ENCODE results near the gene CNKSR1.

The CNKSR1 gene

GRCh38 chr1:26189331-26189730, 12.0 kb downstream of the CNKSR1 start:
- Histone ChIP-seq H3K9ac (ENCODE audit: insufficient read length, low read depth) (no peak overlapping the region), H3K27me3 (ENCODE audit: insufficient read depth, insufficient read length) (no peaks in the 10 kb centered on the region), H3K4me3 (ENCODE audit: insufficient read length, low read depth) (no peak overlapping the region), H3K9me3 (ENCODE audit: insufficient read depth, low read length) (no peaks in the 10 kb centered on the region), H3K4me1 (ENCODE audit: insufficient read depth, insufficient read length) (peaks cover 6% of the 10 kb centered on the region), H3K36me3 (ENCODE audit: insufficient read depth, insufficient read length, low read length) (peaks cover 48% of the 10 kb centered on the region)
- no peak for DNase-seq (ENCODE audit: low read depth, low spot score)
- TF ChIP-seq YY1 (IDR thresholded peaks at IDR 0.05; ENCODE audit: insufficient read depth, insufficient read length): no peak

GRCh38 chr1:26189751-26190275, 12.5 kb downstream of the CNKSR1 start:
- no peaks in the 10 kb centered on the region for H3K9me3 ChIP-seq (ENCODE audit: insufficient read depth, low read length)
- peaks cover 43% of the 10 kb centered on the region for H3K36me3 ChIP-seq (ENCODE audit: insufficient read depth, insufficient read length, low read length)
- no peak overlapping the region for H3K9ac ChIP-seq (ENCODE audit: insufficient read length, low read depth)
- TF ChIP-seq SUZ12 (IDR thresholded peaks at IDR 0.05; ENCODE audit: extremely low read depth, insufficient read depth, insufficient read length): no peak
- no peak for TF ChIP-seq YY1 (IDR thresholded peaks at IDR 0.05; ENCODE audit: insufficient read depth, insufficient read length)
- no peak for TF ChIP-seq ZNF274 (IDR thresholded peaks at IDR 0.05; ENCODE audit: low read depth, low read length)
- no peak overlapping the region for H3K4me3 ChIP-seq (ENCODE audit: insufficient read length, low read depth)
- H3K27me3 ChIP-seq (ENCODE audit: insufficient read depth, insufficient read length): no peaks in the 10 kb centered on the region
- peaks cover 6% of the 10 kb centered on the region for H3K4me1 ChIP-seq (ENCODE audit: insufficient read depth, insufficient read length)
- no peak for DNase-seq (ENCODE audit: low read depth, low spot score)

GRCh38 chr1:26190373-26190987, 13.2 kb downstream of the CNKSR1 start, which contains the start of gene CATSPER4:
Gene CATSPER4, plus strand, starts transcription at chr1:26190602. Its CDS starts 26 bp downstream, at chr1:26190628.
- H3K9me3 ChIP-seq (ENCODE audit: insufficient read depth, low read length): no peaks in the 10 kb centered on the region
- peak; percentile 91 for DNase-seq (ENCODE audit: low read depth, low spot score)
- no peak within 1 kb of the TSS for H3K4me3 ChIP-seq (ENCODE audit: insufficient read length, low read depth)
- peaks cover 6% of the 10 kb centered on the region for H3K4me1 ChIP-seq (ENCODE audit: insufficient read depth, insufficient read length)
- no peak within 1 kb of the TSS for H3K9ac ChIP-seq (ENCODE audit: insufficient read length, low read depth)
- peaks cover 38% of the 10 kb centered on the region for H3K36me3 ChIP-seq (ENCODE audit: insufficient read depth, insufficient read length, low read length)
- TF ChIP-seq SUZ12 (IDR thresholded peaks at IDR 0.05; ENCODE audit: extremely low read depth, insufficient read depth, insufficient read length): no peak
- TF ChIP-seq ZNF274 (IDR thresholded peaks at IDR 0.05; ENCODE audit: low read depth, low read length): no peak
- no peak for TF ChIP-seq YY1 (IDR thresholded peaks at IDR 0.05; ENCODE audit: insufficient read depth, insufficient read length)
- no peaks in the 10 kb centered on the region for H3K27me3 ChIP-seq (ENCODE audit: insufficient read depth, insufficient read length)

GRCh38 chr1:26191739-26192138, 14.4 kb downstream of the CNKSR1 start:
- peaks cover 30% of the 10 kb centered on the region for H3K36me3 ChIP-seq (ENCODE audit: insufficient read depth, insufficient read length, low read length)
- no peak for DNase-seq (ENCODE audit: low read depth, low spot score)

GRCh38 chr1:26195805-26196204, 18.5 kb downstream of the CNKSR1 start:
- DNase-seq (ENCODE audit: low read depth, low spot score): no peak
- Histone ChIP-seq H3K9ac (ENCODE audit: insufficient read length, low read depth) (no peak overlapping the region), H3K36me3 (ENCODE audit: insufficient read depth, insufficient read length, low read length) (no peaks in the 10 kb centered on the region), H3K27me3 (ENCODE audit: insufficient read depth, insufficient read length) (no peaks in the 10 kb centered on the region), H3K9me3 (ENCODE audit: insufficient read depth, low read length) (no peaks in the 10 kb centered on the region), H3K4me1 (ENCODE audit: insufficient read depth, insufficient read length) (peaks cover 5% of the 10 kb centered on the region), H3K4me3 (ENCODE audit: insufficient read length, low read depth) (no peak overlapping the region)
- TF ChIP-seq SUZ12 (IDR thresholded peaks at IDR 0.05; ENCODE audit: extremely low read depth, insufficient read depth, insufficient read length): no peak
- TF ChIP-seq YY1 (IDR thresholded peaks at IDR 0.05; ENCODE audit: insufficient read depth, insufficient read length): no peak
- no peak for TF ChIP-seq ZNF274 (IDR thresholded peaks at IDR 0.05; ENCODE audit: low read depth, low read length)

More at GRCh38 chr1:26191739-26192138, 14.4 kb downstream of the CNKSR1 start:
- TF ChIP-seq SUZ12 (IDR thresholded peaks at IDR 0.05; ENCODE audit: extremely low read depth, insufficient read depth, insufficient read length) (no peak), YY1 (IDR thresholded peaks at IDR 0.05; ENCODE audit: insufficient read depth, insufficient read length) (no peak), ZNF274 (IDR thresholded peaks at IDR 0.05; ENCODE audit: low read depth, low read length) (no peak)
- no peaks in the 10 kb centered on the region for H3K9me3 ChIP-seq (ENCODE audit: insufficient read depth, low read length)
- H3K4me3 ChIP-seq (ENCODE audit: insufficient read length, low read depth): no peak overlapping the region
- H3K9ac ChIP-seq (ENCODE audit: insufficient read length, low read depth): no peak overlapping the region
- H3K4me1 ChIP-seq (ENCODE audit: insufficient read depth, insufficient read length): peaks cover 6% of the 10 kb centered on the region
- H3K27me3 ChIP-seq (ENCODE audit: insufficient read depth, insufficient read length): no peaks in the 10 kb centered on the region

- no peaks in the 10 kb centered on the region for H3K36me3 ChIP-seq (ENCODE audit: insufficient read depth, insufficient read length, low read length)
- DNase-seq (ENCODE audit: low read depth, low spot score): no peak
- TF ChIP-seq YY1 (IDR thresholded peaks at IDR 0.05; ENCODE audit: insufficient read depth, insufficient read length): no peak
- no peak overlapping the region for H3K9ac ChIP-seq (ENCODE audit: insufficient read length, low read depth)
- peaks cover 6% of the 10 kb centered on the region for H3K27me3 ChIP-seq (ENCODE audit: insufficient read depth, insufficient read length)
- H3K9me3 ChIP-seq (ENCODE audit: insufficient read depth, low read length): no peaks in the 10 kb centered on the region
- peaks cover 3% of the 10 kb centered on the region for H3K4me1 ChIP-seq (ENCODE audit: insufficient read depth, insufficient read length)
- H3K4me3 ChIP-seq (ENCODE audit: insufficient read length, low read depth): no peak overlapping the region
Measured at GRCh38 chr1:26197301-26197700, 20.0 kb downstream of the CNKSR1 start.

GRCh38 chr1:26197813-26198212, 20.5 kb downstream of the CNKSR1 start:
- Histone ChIP-seq H3K36me3 (ENCODE audit: insufficient read depth, insufficient read length, low read length) (no peaks in the 10 kb centered on the region), H3K4me1 (ENCODE audit: insufficient read depth, insufficient read length) (peaks cover 3% of the 10 kb centered on the region), H3K9me3 (ENCODE audit: insufficient read depth, low read length) (no peaks in the 10 kb centered on the region), H3K4me3 (ENCODE audit: insufficient read length, low read depth) (no peak overlapping the region), H3K27me3 (ENCODE audit: insufficient read depth, insufficient read length) (peaks cover 10% of the 10 kb centered on the region), H3K9ac (ENCODE audit: insufficient read length, low read depth) (no peak overlapping the region)
- no peak for DNase-seq (ENCODE audit: low read depth, low spot score)
- no peak for TF ChIP-seq ZNF274 (IDR thresholded peaks at IDR 0.05; ENCODE audit: low read depth, low read length)
- TF ChIP-seq SUZ12 (IDR thresholded peaks at IDR 0.05; ENCODE audit: extremely low read depth, insufficient read depth, insufficient read length): no peak
- TF ChIP-seq YY1 (IDR thresholded peaks at IDR 0.05; ENCODE audit: insufficient read depth, insufficient read length): no peak

All from NT2/D1 (cell line).